Measurements from ENCODE around the gene UBE2V1. TPM values are rescaled to one million over a fixed set of nuclear protein-coding genes. Genes with fewer than 3 reads are reported as not detected.
"Not testable (repeated sequence)": the region's sequence is repeated elsewhere in the genome, so short reads cannot be mapped to it uniquely, and the experiment has no call there.

UBE2V1 gene
- total RNA-seq, 1 experiment from 2014 or later: 33.0 TPM

- DNase-seq (ENCODE audit: low spot score): no peak
- in situ Hi-C loops (cut with HindIII; ENCODE audit: low sequenced_read_pairs): no loop called here
Measured at GRCh38 chr20:50101281-50101680, 11.7 kb downstream of the UBE2V1 start.

- no peak for DNase-seq (ENCODE audit: low spot score)
- in situ Hi-C loops (cut with HindIII; ENCODE audit: low sequenced_read_pairs): no loop called here
Measured at GRCh38 chr20:50100552-50100951, 12.4 kb downstream of the UBE2V1 start.

- in situ Hi-C loops (cut with HindIII; ENCODE audit: low sequenced_read_pairs): no loop called here
Measured at GRCh38 chr20:50099565-50099991, 13.4 kb downstream of the UBE2V1 start.

GRCh38 chr20:50099113-50099512 lies 13.8 kb downstream of the UBE2V1 start:
- in situ Hi-C loops (cut with HindIII; ENCODE audit: low sequenced_read_pairs): no loop called here
- no peak for DNase-seq (ENCODE audit: low spot score)

More at GRCh38 chr20:50099565-50099991, 13.4 kb downstream of the UBE2V1 start:
- DNase-seq (ENCODE audit: low spot score): no peak

DNA sequence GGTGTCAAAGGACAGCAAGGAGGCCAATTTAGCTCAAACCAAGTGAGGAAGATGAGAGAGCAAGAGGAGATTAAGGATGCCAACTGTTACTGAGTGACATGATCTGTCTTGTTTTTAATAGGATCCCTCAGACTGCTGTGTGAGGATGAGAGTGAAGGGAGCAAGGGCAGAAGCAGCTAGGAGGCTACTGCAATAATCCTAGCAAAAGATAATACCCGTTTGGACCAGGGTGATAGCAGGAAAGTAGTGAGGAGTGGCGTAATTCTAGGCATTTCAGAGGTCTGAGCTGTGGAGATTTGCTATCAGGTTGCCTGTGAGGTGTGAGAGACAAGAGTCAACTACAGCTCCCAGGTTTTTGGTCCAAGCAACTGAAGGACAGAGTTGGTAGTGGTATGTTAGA lies 14.7 kb downstream of the UBE2V1 start:
- no peak for DNase-seq (ENCODE audit: low spot score)
- in situ Hi-C loops (cut with HindIII; ENCODE audit: low sequenced_read_pairs): no loop called here

GRCh38 chr20:50097843-50098242 lies 15.1 kb downstream of the UBE2V1 start:
- in situ Hi-C loops (cut with HindIII; ENCODE audit: low sequenced_read_pairs): no loop called here
- no peak for DNase-seq (ENCODE audit: low spot score)

- DNase-seq (ENCODE audit: low spot score): no peak
- in situ Hi-C loops (cut with HindIII; ENCODE audit: low sequenced_read_pairs): no loop called here
Measured at GRCh38 chr20:50096237-50096636, 16.7 kb downstream of the UBE2V1 start.

GRCh38 chr20:50095476-50096078 lies 17.4 kb downstream of the UBE2V1 start:
- in situ Hi-C loops (cut with HindIII; ENCODE audit: low sequenced_read_pairs): no loop called here
- no peak for DNase-seq (ENCODE audit: low spot score)

- DNase-seq (ENCODE audit: low spot score): no peak
- in situ Hi-C loops (cut with HindIII; ENCODE audit: low sequenced_read_pairs): no loop called here
Measured at GRCh38 chr20:50094522-50094921, 18.4 kb downstream of the UBE2V1 start.

DNA sequence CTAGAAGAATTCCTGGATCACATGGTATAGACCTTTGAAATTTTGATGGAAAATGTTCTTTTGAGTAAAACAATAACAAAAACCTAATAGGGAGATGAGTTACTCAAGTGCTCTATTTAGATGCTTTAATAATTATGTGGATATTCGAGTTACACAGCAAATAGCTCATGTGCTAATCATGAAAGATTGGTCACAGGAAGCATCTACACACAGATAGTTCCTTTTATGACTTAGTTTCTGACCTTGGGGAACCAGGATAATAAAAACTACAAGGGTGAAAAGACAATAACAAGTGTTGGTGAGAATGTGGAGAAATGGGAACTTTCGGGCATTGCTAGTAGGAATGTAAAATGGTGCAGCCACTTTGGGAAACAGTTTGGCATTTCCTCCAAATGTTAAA lies 19.7 kb downstream of the UBE2V1 start:
- in situ Hi-C loops (cut with HindIII; ENCODE audit: low sequenced_read_pairs): no loop called here
- no peak for DNase-seq (ENCODE audit: low spot score)

DNA sequence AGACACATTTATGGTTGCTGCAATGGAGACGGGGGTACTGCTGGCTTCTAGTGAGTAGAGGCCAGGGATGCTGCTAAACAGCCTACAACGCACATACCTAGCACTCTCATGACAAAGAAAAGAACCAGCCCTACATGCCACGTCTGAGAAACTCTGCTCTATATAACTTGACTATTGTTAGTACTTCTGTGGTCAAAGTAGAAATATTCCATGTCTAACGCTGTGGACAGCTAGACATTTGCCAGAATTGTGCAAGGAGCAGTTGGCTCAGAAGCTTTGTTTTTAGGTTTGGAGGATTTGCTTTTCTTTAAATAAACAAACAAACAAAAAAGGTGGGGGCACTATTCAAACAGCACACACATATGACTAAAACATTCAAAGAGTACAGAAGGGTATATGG lies 20.5 kb downstream of the UBE2V1 start:
- in situ Hi-C loops (cut with HindIII; ENCODE audit: low sequenced_read_pairs): no loop called here
- DNase-seq (ENCODE audit: low spot score): no peak

- in situ Hi-C loops (cut with HindIII; ENCODE audit: low sequenced_read_pairs): no loop called here
- no peak for DNase-seq (ENCODE audit: low spot score)
Measured at GRCh38 chr20:50089787-50090177, 23.2 kb downstream of the UBE2V1 start.

- in situ Hi-C loops (cut with HindIII; ENCODE audit: low sequenced_read_pairs): no loop called here
Measured at GRCh38 chr20:50089140-50089786, 23.7 kb downstream of the UBE2V1 start.

DNA sequence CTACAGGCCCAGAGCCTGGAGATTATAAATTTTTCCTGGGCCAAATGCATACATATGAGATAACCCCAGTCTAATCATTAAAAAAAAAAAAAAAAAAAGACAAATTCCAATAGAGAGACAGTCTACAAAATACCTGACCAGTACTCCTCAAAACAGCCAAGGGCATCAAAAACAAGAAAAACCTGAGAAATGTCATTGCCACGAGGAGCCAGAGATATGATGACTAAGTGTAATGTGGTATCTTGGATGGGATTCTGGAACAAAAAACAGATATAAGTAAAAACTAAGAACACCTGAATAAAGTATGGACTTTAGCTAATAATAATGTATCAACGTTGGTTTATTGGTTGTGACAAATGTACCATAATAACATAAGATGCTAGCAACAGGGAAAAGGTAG lies 24.9 kb downstream of the UBE2V1 start:
- DNase-seq (ENCODE audit: low spot score): no peak
- in situ Hi-C loops (cut with HindIII; ENCODE audit: low sequenced_read_pairs): no loop called here

More at GRCh38 chr20:50089140-50089786, 23.7 kb downstream of the UBE2V1 start:
- DNase-seq (ENCODE audit: low spot score): no peak

DNA sequence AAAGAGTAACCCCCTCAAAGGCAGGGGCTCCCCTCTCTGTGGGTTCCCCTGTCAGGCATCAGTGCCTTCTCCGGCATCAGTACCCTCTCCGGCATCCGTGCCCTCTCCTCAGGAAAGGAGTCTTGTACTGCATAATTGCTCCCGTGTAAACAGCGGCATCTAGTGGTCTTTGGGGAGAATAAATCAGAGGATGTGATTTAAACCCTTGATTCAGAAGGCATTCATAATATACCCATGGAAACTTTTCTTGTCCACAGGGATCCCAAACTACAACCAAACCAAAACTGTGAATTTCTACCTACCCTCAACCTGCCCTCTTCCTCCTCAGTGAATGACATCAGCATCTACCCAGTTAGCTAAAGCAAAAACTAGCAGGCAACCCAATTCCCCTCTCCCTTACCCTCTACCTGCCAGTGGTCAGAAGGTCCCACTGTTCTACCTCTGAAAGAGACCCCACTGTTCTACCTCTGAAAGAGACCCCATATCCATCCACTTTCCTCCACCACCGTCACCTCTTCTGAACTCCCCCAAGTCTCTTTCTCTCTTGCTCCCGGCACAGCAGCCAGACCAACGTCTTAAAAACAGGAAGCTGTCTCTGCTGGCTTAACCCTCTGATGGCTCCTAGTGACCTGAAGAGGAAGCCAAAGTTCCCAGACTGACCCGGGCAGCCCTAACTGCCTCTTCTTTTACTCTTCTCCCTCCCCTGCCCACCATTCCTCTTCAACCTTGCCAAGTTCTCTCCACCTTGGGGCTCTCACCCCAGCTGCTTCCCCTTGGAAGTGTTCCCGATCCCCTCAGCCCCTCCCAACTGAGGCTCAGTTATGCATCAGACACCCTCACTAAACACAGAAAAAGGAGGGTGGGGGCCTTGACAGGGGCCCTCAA lies 27.2 kb downstream of the UBE2V1 start:
- in situ Hi-C loops (cut with HindIII; ENCODE audit: low sequenced_read_pairs): no loop called here

DNA sequence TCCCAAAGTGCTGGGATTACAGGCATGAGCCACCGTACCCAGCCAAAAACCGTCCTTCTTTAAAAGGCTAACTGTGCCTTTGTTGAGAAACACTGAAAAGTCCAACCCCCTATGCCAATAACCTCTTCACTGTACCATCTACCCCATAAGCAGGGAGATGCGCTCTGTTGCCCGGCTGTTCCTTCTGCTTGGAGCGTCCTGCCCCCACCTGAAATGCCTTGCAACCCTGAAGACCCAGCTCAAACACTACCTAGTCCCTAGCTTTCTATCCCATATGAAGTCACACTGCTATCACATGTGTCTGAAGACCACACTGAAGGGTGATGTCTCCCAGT lies 27.8 kb downstream of the UBE2V1 start:
- no peak for DNase-seq (ENCODE audit: low spot score)
- in situ Hi-C loops (cut with HindIII; ENCODE audit: low sequenced_read_pairs): no loop called here

More for the DNA sequence above, 27.2 kb downstream of the UBE2V1 start:
- peak; percentile 82 for DNase-seq (ENCODE audit: low spot score)

DNA sequence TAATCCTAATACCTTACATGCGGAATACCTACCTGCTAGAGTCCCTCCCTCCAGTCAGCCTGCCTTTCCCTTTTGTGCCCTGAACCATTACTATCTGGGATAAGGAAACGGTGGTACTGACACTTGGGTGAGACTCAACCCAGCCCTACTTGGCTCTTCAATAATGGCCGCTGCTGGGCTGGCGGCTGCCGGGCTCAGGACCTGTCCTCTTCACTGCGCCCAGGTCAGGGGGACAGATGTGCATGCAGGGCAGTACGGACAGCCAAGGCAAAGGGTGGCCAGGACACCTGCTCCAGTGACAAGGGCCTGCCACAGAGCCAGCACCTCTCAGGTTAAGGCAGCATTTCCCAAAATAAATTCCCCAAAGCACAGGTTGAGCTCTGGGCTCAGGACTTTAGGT lies 29.9 kb downstream of the UBE2V1 start:
- in situ Hi-C loops (cut with HindIII; ENCODE audit: low sequenced_read_pairs): no loop called here
- no peak for DNase-seq (ENCODE audit: low spot score)

DNA sequence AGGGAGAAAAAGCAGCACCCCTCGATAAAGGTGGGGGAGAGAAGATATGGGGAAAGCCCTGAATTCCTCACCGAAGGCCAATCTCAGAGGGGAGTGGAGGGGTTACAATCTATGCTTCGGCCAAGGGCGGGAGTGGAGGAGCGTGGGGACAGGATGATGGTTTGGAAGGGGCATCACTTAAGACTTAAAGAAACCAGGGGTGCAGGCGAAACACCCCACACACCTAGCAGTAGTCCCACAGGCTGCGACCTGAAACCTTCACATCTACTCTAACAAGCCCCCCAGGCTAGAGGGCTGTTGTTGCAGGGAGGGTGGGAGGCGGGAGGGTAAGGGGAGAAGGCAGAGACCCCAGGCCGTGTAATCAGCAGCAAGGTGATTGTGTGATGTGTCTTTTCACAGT lies 30.9 kb downstream of the UBE2V1 start:
- DNase-seq (ENCODE audit: low spot score); in situ Hi-C loops (cut with HindIII; ENCODE audit: low sequenced_read_pairs): not testable (repeated sequence)

GRCh38 chr20:50077818-50078601 lies 34.9 kb downstream of the UBE2V1 start:
- in situ Hi-C loops (cut with HindIII; ENCODE audit: low sequenced_read_pairs): no loop called here
- no peak for DNase-seq (ENCODE audit: low spot score)

Measured in G401 (cell line).